D721Med (cell line): ENCODE data around the gene GATAD2B.

Source experiments
- DNase-seq: peaks from one replicate; pipeline ENCODE4 v3.0.0; 2011; ENCODE audit warnings: low spot score; ENCODE audit not compliant: insufficient read length
- FAIRE-seq: peaks from 2 replicates; lab custom pipeline; 2011; peaks lifted over from hg19 to GRCh38; lab: Jason Lieb, UNC
- CTCF ChIP-seq: IDR thresholded peaks from 2 replicates; pipeline ENCODE4 v1.5.1; 2012; ENCODE audit warnings: mild to moderate bottlenecking, control low read depth; ENCODE audit not compliant: insufficient read depth; ENCODE audit errors: missing control alignments

Gene GATAD2B

GRCh38 chr1:153944005-153944826 lies 21.4 kb upstream of the GATAD2B start:
- peak; percentile 58 for FAIRE-seq

GRCh38 chr1:153942766-153943549 lies 20.2 kb upstream of the GATAD2B start:
- DNase-seq (no peak), FAIRE-seq (no peak)
- no peak for TF ChIP-seq CTCF

More at GRCh38 chr1:153944005-153944826, 21.4 kb upstream of the GATAD2B start:
- no peak for TF ChIP-seq CTCF
- DNase-seq = no peak

- DNase-seq = no peak
- TF ChIP-seq CTCF = no peak
These were observed 19.3 kb upstream of the GATAD2B start for GRCh38 chr1:153941826-153942725.

GRCh38 chr1:153940756-153941155 lies 18.0 kb upstream of the GATAD2B start:
- no peak for FAIRE-seq
- DNase-seq = no peak
- TF ChIP-seq CTCF = no peak

More at GRCh38 chr1:153941826-153942725, 19.3 kb upstream of the GATAD2B start:
- FAIRE-seq = no peak

GRCh38 chr1:153939476-153939875 lies 16.7 kb upstream of the GATAD2B start:
- FAIRE-seq = no peak
- DNase-seq = no peak
- no peak for TF ChIP-seq CTCF

- DNase-seq (no peak), FAIRE-seq (no peak)
- TF ChIP-seq CTCF = no peak
These were observed 16.2 kb upstream of the GATAD2B start for GRCh38 chr1:153938996-153939395.
